DND-41 (cell line): ENCODE data around the gene BMPR2.
"Not testable (repeated sequence)": the region's sequence is repeated elsewhere in the genome, so short reads cannot be mapped to it uniquely, and the experiment has no call there.

Experiments
- EZH2 ChIP-seq: IDR thresholded peaks from 3 replicates; pipeline ENCODE4 v1.6.1; 2012; ENCODE audit warnings: borderline replicate concordance, low read depth, mild to moderate bottlenecking, moderate library complexity, low read length, inconsistent platforms; ENCODE audit not compliant: severe bottlenecking
- TF ChIP-seq, protein P1 (sequence below): IDR thresholded peaks from 2 replicates; pipeline ENCODE4 v1.5.1; 2012; ENCODE audit warnings: borderline replicate concordance, low read length, moderate library complexity, mild to moderate bottlenecking; ENCODE audit not compliant: poor library complexity, severe bottlenecking; ENCODE audit errors: extremely low read depth

DNA sequence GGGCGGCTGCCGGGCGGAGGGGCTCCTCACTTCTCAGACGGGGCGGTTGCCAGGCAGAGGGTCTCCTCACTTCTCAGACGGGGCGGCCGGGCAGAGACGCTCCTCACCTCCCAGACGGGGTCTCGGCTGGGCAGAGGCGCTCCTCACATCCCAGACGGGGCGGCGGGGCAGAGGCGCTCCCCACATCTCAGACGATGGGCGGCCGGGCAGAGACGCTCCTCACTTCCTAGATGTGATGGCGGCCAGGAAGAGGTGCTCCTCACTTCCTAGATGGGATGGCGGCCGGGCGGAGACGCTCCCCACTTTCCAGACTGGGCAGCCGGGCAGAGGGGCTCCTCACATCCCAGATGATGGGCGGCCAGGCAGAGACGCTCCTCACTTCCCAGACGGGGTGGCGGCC, 159.2 kb downstream of the BMPR2 start:
- TF ChIP-seq, protein P1, sequence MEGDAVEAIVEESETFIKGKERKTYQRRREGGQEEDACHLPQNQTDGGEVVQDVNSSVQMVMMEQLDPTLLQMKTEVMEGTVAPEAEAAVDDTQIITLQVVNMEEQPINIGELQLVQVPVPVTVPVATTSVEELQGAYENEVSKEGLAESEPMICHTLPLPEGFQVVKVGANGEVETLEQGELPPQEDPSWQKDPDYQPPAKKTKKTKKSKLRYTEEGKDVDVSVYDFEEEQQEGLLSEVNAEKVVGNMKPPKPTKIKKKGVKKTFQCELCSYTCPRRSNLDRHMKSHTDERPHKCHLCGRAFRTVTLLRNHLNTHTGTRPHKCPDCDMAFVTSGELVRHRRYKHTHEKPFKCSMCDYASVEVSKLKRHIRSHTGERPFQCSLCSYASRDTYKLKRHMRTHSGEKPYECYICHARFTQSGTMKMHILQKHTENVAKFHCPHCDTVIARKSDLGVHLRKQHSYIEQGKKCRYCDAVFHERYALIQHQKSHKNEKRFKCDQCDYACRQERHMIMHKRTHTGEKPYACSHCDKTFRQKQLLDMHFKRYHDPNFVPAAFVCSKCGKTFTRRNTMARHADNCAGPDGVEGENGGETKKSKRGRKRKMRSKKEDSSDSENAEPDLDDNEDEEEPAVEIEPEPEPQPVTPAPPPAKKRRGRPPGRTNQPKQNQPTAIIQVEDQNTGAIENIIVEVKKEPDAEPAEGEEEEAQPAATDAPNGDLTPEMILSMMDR: not testable (repeated sequence)
- TF ChIP-seq EZH2: not testable (repeated sequence)
